RWPE1 (cell line): ENCODE data around the gene TSPAN9.

ENCODE experiments used
- CTCF ChIA-PET: fragments of 350-600 bp; sonication (Branson Sonifier 250); formaldehyde crosslinking; extraction: SDS; loops from one replicate; lab custom pipeline; 2021; lab: Yijun Ruan, JAX
- POLR2A ChIA-PET: fragments of 400-600 bp; formaldehyde crosslinking; extraction: SDS; loops from one replicate; lab custom pipeline; 2020; ENCODE audit warnings: antibody characterized with exemption; ENCODE audit not compliant: low non-redundant PET; lab: Yijun Ruan, JAX
- DNase-seq: peaks from one replicate; pipeline ENCODE4 v3.0.0; 2012; ENCODE audit warnings: low spot score
- H3K27ac ChIP-seq: fragments of 450-650 bp; 2 replicates; pipeline ENCODE4 v1.5.1; 2017
- TF ChIP-seq, protein P1 (sequence below): fragments of 450-650 bp; conservative IDR thresholded peaks from 2 replicates; pipeline ENCODE4 v1.5.1; 2017; ENCODE audit warnings: low read depth, mild to moderate bottlenecking

The TSPAN9 gene

DNA sequence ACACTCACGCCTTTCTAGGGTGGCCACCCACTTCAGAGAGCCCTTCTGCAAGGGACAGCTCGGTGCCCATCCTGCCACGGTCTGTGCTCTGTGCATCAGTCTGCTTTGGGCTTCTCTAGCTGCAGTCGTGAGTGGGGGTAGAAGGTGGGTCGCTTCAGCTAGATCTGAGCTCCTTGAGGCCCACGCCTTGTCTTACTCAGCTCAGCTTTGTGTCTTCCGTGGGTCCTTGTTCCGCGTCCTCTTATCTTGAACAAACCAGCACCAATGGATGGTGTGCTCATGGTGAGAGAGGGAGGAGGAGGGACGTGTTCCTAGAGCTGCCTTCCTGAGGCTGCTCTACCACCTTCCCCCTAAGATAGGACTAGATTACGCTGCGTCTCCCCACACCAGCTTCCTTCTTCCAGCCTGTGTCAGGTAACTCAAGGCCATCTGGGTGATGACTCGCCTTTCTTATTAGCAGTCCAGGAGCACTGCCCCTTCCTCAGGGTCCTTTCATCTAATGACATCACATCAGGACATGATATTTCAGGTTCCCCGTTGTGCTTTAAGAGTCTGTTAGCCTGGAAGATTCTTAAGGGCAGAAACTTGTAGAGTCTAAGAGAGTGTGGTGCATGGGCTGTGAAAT, 118.8 kb downstream of the TSPAN9 start:
- ChIA-PET CTCF (interaction anchor here (0.7 kb wide), 1 partner anchor 512 kb away, joined by 3 read pairs; no protein-coding TSS in a partner anchor), POLR2A (no interaction called here)
- H3K27ac ChIP-seq = no peak overlapping the region
- TF ChIP-seq, protein P1, sequence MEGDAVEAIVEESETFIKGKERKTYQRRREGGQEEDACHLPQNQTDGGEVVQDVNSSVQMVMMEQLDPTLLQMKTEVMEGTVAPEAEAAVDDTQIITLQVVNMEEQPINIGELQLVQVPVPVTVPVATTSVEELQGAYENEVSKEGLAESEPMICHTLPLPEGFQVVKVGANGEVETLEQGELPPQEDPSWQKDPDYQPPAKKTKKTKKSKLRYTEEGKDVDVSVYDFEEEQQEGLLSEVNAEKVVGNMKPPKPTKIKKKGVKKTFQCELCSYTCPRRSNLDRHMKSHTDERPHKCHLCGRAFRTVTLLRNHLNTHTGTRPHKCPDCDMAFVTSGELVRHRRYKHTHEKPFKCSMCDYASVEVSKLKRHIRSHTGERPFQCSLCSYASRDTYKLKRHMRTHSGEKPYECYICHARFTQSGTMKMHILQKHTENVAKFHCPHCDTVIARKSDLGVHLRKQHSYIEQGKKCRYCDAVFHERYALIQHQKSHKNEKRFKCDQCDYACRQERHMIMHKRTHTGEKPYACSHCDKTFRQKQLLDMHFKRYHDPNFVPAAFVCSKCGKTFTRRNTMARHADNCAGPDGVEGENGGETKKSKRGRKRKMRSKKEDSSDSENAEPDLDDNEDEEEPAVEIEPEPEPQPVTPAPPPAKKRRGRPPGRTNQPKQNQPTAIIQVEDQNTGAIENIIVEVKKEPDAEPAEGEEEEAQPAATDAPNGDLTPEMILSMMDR = no peak
- no peak for DNase-seq

DNA sequence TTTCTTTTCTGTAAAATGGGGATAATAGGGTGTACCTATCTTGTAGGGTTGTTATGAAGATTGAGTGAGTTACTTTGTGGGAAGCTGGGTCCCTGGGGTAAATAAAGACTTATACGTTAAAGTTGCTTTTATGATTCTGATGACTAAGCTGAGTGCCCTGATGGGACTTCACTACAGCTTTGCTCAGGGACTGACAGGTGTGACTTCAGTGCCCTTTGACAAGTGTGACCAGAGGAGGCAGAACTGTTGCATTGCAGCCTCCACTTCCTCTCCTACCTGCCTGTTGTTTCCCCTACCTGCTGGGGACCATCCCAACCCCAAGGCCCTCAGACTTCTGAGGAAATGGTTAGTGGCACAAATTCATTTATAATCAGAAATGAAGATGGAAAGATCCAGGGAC, 119.3 kb downstream of the TSPAN9 start:
- H3K27ac ChIP-seq = no peak overlapping the region
- ChIA-PET POLR2A (no interaction called here), CTCF (no interaction called here)
- DNase-seq = no peak
- TF ChIP-seq, protein P1 = no peak

DNA sequence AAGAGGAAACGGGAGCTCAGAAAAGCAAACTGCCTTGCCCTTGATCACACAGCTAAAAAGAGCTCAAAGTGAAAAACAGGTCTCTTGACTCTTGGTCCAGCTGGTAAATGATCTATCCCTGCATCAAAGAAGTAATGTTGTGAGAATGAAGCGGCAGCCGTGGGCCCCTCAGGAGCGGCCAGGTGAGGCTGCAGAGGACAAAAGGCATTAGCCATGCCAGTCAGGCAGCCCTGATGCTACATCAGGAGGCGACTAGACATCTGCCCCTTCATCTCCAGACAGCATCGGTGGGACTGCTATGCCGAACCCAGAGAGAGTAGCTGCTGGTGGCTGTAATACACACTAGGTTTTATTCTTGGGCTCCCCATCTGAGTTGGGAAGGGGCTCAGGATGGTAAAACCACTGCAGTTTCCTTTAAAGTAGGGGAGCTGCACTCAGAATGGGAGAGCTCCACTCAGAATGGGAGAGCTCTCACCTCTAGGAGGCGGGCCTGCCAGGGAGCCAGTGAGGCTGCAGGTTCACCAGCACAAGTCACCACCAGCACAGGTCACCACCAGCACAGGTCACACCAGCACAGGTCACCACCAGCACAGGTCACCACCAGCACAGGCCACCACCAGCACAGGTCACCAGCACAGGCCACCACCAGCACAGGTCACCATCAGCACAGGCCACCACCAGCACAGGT, 120.1 kb downstream of the TSPAN9 start:
- ChIA-PET POLR2A (interaction anchor here (0.6 kb wide), 1 partner anchor 67 kb away, joined by 3 read pairs; no protein-coding TSS in a partner anchor), CTCF (no interaction called here)
- DNase-seq = no peak
- TF ChIP-seq, protein P1 = no peak
- no peak overlapping the region for H3K27ac ChIP-seq

DNA sequence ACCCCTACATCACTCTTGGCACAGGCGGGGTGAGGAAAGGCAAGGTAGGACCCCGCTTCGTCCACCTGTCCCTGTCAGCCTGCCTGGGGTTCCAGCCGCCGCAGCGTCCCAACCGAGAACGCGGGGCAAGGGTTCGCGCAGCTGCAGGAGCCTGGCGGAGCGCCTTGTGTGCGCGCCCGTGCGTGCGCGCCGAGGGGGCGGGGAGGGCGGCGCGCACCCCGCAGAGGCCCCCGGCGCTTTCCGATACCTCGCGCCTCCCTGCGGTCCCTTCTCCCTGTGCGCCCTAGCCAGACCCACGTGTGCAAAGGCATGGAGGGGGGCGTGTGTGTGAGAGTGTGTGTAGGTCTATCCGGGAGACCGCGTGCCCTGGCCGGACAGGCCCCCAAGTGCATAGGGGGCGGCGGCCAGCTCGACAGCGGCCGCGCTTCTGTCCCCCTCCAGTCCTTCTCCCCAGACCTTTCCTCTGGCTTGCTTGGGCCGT, 122.4 kb downstream of the TSPAN9 start:
- POLR2A ChIA-PET = no interaction called here
- H3K27ac ChIP-seq = no peak overlapping the region
- TF ChIP-seq, protein P1 = no peak
- no peak for DNase-seq
- CTCF ChIA-PET = interaction anchor here (0.6 to 1.0 kb wide), 6 partner anchors 10 to 381 kb away, joined by 3 to 4 read pairs (median 3); no protein-coding TSS in a partner anchor

DNA sequence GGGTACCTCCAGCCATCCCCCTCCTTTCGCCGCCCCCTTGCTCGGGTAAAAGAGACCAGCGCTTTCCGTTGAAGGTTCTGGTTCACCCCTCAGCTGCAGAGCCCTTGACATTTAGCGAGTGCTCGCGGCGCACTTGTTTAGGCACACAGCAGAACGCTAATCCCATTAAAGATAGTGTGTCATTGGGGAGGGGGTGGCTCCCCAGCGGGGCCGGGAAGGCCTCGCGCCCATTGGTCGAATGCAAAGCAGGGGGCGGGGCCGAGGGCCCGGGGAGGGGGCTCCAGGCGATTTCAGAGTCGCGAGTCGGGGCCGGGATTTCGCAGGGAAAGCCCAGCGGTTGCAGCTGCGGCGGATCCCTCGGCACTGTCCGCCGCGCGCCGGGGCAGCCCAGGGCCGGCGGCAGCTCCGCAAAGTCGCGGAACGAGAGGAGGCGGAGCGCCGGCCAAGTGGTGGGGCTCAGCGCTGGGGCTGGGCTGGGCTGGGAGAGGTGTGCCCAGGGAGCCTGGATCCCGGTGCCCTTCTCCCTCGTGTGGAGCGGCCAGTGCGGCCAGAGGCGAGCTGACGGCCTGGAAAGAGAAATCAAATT, 122.9 kb downstream of the TSPAN9 start:
- ChIA-PET POLR2A (no interaction called here), CTCF (interaction anchor here (0.6 to 1.0 kb wide), 5 partner anchors 9 to 380 kb away, joined by 3 to 4 read pairs (median 3); no protein-coding TSS in a partner anchor)
- TF ChIP-seq, protein P1 = no peak
- no peak overlapping the region for H3K27ac ChIP-seq
- no peak for DNase-seq

DNA sequence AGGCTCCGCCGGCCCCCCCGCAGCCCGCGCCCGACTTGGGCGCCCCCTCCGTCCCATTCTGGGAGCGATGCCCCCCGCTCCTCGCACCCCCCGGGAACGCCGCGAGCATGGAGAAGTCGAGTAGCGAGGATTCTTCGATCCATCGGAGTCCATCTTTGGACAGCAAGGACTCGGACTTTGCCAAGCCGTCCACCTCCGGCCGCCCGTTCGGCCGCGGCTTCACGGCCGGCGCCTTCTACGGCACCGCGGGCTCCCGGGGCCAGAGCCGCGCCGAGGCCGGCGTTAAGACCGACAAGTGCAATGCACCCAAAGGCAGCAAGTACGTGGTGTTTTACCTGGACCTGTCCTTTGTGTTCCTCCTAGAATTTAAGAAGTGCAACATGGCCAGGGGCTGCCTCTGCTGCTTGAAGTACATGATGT, 123.6 kb downstream of the TSPAN9 start:
- ChIA-PET POLR2A (no interaction called here), CTCF (no interaction called here)
- DNase-seq = no peak

More for the DNA sequence above, 123.6 kb downstream of the TSPAN9 start:
- no peak overlapping the region for H3K27ac ChIP-seq
- TF ChIP-seq, protein P1 = no peak
